ENCODE results near the gene PLAC8L1.

- no peak for TF ChIP-seq POLR2A (IDR thresholded peaks at IDR 0.05)
- TF ChIP-seq CTCF (IDR thresholded peaks at IDR 0.05): no peak
These were observed 1.8 kb downstream of the PLAC8L1 start for GRCh38 chr5:146103594-146103993.
